IMR-90 (cell line): ENCODE measurements around the gene BUD23. TPM values are rescaled to one million over a fixed set of nuclear protein-coding genes. Genes with fewer than 3 reads are reported as not detected.

Experiments used
- ATAC-seq: fragments of 200-7000 bp; cut with Tn5 transposase; 2 replicates; pipeline ENCODE4 v1.9.1; 2020; ENCODE audit warnings: low read depth, mild to moderate bottlenecking, moderate library complexity
- BruUV-seq: library from RNA; stranded (reverse); fragments of 400-500 nt; replicated peaks from 2 replicates; lab custom pipeline; 2021; lab: Mats Ljungman, UMichigan
- CTCF ChIA-PET: fragments of 300-600 bp; formaldehyde crosslinking; extraction: SDS; loops from one replicate; lab custom pipeline; 2021; ENCODE audit warnings: antibody characterized with exemption; lab: Yijun Ruan, JAX
- POLR2A ChIA-PET: fragments of 300-600 bp; sonication (Branson Sonifier 250); formaldehyde crosslinking; loops from one replicate; lab custom pipeline; 2022; ENCODE audit warnings: antibody characterized with exemption; ENCODE audit not compliant: unreplicated experiment; lab: Charles Lee
- DNase-seq: peaks from one replicate; pipeline ENCODE4 v3.0.0; 2013
- H2AFZ ChIP-seq: replicated peaks from 2 replicates; pipeline ENCODE3; 2013; ENCODE audit warnings: low read length, mild to moderate bottlenecking; ENCODE audit not compliant: poor library complexity
- H2AK5ac ChIP-seq: 2 replicates; pipeline ENCODE4 v1.6.1; 2013; ENCODE audit warnings: low read depth, low read length, inconsistent platforms
- H2AK9ac ChIP-seq: replicated peaks from 2 replicates; pipeline ENCODE3; 2013; ENCODE audit warnings: mild to moderate bottlenecking, low read depth, low read length, moderate library complexity; ENCODE audit not compliant: poor library complexity
- H2BK120ac ChIP-seq: 2 replicates; pipeline ENCODE4 v1.6.1; 2013; ENCODE audit warnings: low read depth, low read length, inconsistent platforms
- H2BK15ac ChIP-seq: 3 replicates; pipeline ENCODE4 v1.6.1; 2013; ENCODE audit warnings: low read depth, low read length, inconsistent platforms
- H2BK20ac ChIP-seq: 2 replicates; pipeline ENCODE4 v1.6.1; 2013; ENCODE audit warnings: low read depth, mild to moderate bottlenecking, inconsistent platforms, low read length, moderate library complexity
- H2BK5ac ChIP-seq: 2 replicates; pipeline ENCODE4 v1.6.1; 2013; ENCODE audit warnings: mild to moderate bottlenecking, low read depth, low read length, inconsistent platforms; ENCODE audit not compliant: poor library complexity, severe bottlenecking
- H3K14ac ChIP-seq: replicated peaks from 2 replicates; pipeline ENCODE4 v1.6.1; 2013; ENCODE audit warnings: low read depth, low read length, inconsistent platforms
- H3K18ac ChIP-seq: 2 replicates; pipeline ENCODE4 v1.6.1; 2013; ENCODE audit warnings: low read depth, low read length, control low read depth
- H3K23ac ChIP-seq: 2 replicates; pipeline ENCODE4 v1.6.1; 2013; ENCODE audit warnings: low read depth, low read length, inconsistent platforms
- H3K27ac ChIP-seq: 2 replicates; pipeline ENCODE4 v1.5.1; 2013; ENCODE audit warnings: mild to moderate bottlenecking, control low read depth, low read length; ENCODE audit not compliant: insufficient read depth
- H3K27me3 ChIP-seq: 2 replicates; pipeline ENCODE4 v1.6.1; 2013; ENCODE audit warnings: low read length; ENCODE audit not compliant: control insufficient read depth, insufficient read depth
- H3K36me3 ChIP-seq: 2 replicates; pipeline ENCODE4 v1.6.1; 2013; ENCODE audit warnings: low read length, mixed read lengths; ENCODE audit not compliant: control insufficient read depth, insufficient read depth
- H3K4ac ChIP-seq: 2 replicates; pipeline ENCODE4 v1.6.1; 2013; ENCODE audit warnings: low read depth, low read length, inconsistent platforms
- H3K4me1 ChIP-seq: 2 replicates; pipeline ENCODE4 v1.6.1; 2013; ENCODE audit warnings: low read length, mixed read lengths; ENCODE audit not compliant: control insufficient read depth, insufficient read depth
- H3K4me2 ChIP-seq: 2 replicates; pipeline ENCODE4 v1.6.1; 2013; ENCODE audit warnings: low read depth, mild to moderate bottlenecking, control low read depth, low read length, moderate library complexity
- H3K4me3 ChIP-seq: 2 replicates; pipeline ENCODE4 v1.5.1; 2013; ENCODE audit warnings: low read depth, mild to moderate bottlenecking, control low read depth, low read length, moderate library complexity; ENCODE audit not compliant: insufficient read depth
- H3K56ac ChIP-seq: 2 replicates; pipeline ENCODE4 v1.6.1; 2013; ENCODE audit warnings: low read length, inconsistent platforms; ENCODE audit not compliant: insufficient read depth; ENCODE audit errors: extremely low read depth
- H3K79me1 ChIP-seq, 2 experiments: 2 replicates each; pipeline ENCODE4 v1.6.1; 2013; ENCODE audit warnings: low read length in 2 of 2, inconsistent platforms in 1 of 2, low read depth in 1 of 2
- H3K9ac ChIP-seq: 2 replicates; pipeline ENCODE4 v1.6.1; 2013; ENCODE audit warnings: low read depth, low read length, control low read depth
- H3K9me1 ChIP-seq: 2 replicates; pipeline ENCODE4 v1.6.1; 2013; ENCODE audit warnings: low read length, inconsistent platforms; ENCODE audit not compliant: insufficient read depth
- H3K9me3 ChIP-seq: 2 replicates; pipeline ENCODE4 v1.6.1; 2013; ENCODE audit warnings: low read length; ENCODE audit not compliant: control insufficient read depth, insufficient read depth
- H4K20me1 ChIP-seq: 2 replicates; pipeline ENCODE4 v1.6.1; 2013; ENCODE audit warnings: low read length, inconsistent platforms; ENCODE audit not compliant: insufficient read depth
- H4K5ac ChIP-seq: 2 replicates; pipeline ENCODE4 v1.6.1; 2013; ENCODE audit warnings: mild to moderate bottlenecking, low read depth, low read length, control low read depth
- H4K8ac ChIP-seq, 2 experiments: 2 replicates each; pipeline ENCODE4 v1.6.1; 2013; ENCODE audit warnings: low read depth in 2 of 2, low read length in 2 of 2, control low read depth in 1 of 2, inconsistent platforms in 1 of 2
- H4K91ac ChIP-seq: 2 replicates; pipeline ENCODE4 v1.6.1; 2013; ENCODE audit warnings: low read depth, low read length, inconsistent platforms; ENCODE audit not compliant: insufficient read depth
- BHLHE40 ChIP-seq: fragments of 150-350 bp; IDR thresholded peaks from 2 replicates; pipeline ENCODE4 v1.6.1; 2016; ENCODE audit warnings: mild to moderate bottlenecking, low read depth, low read length
- CEBPB ChIP-seq: IDR thresholded peaks from 2 replicates; pipeline ENCODE4 v1.6.1; 2012; ENCODE audit warnings: low read depth, low read length, improper control_type of control experiment
- CHD1 ChIP-seq: IDR thresholded peaks from 2 replicates; pipeline ENCODE4 v1.6.1; 2012; ENCODE audit warnings: low read depth, low read length, improper control_type of control experiment
- FOS ChIP-seq: fragments of 150-350 bp; IDR thresholded peaks from 2 replicates; pipeline ENCODE4 v1.6.1; 2016; ENCODE audit warnings: low read depth, low read length
- MAFK ChIP-seq: IDR thresholded peaks from 2 replicates; pipeline ENCODE4 v1.6.1; 2012; ENCODE audit warnings: low read depth, low read length, improper control_type of control experiment
- MAZ ChIP-seq: IDR thresholded peaks from 2 replicates; pipeline ENCODE4 v1.6.1; 2012; ENCODE audit warnings: low read depth, mild to moderate bottlenecking, low read length, improper control_type of control experiment, moderate library complexity, borderline replicate concordance
- MXI1 ChIP-seq: IDR thresholded peaks from 2 replicates; pipeline ENCODE4 v1.6.1; 2012; ENCODE audit warnings: low read depth, mild to moderate bottlenecking, low read length, moderate library complexity, borderline replicate concordance
- NFE2L2 ChIP-seq: fragments of 150-350 bp; IDR thresholded peaks from 2 replicates; pipeline ENCODE4 v1.6.1; 2016; ENCODE audit warnings: low read depth, mild to moderate bottlenecking, low read length
- POLR2A ChIP-seq: IDR thresholded peaks from 2 replicates; pipeline ENCODE4 v1.6.1; 2012; ENCODE audit warnings: mild to moderate bottlenecking, low read depth, low read length
- RAD21 ChIP-seq: IDR thresholded peaks from 2 replicates; pipeline ENCODE4 v1.6.1; 2012; ENCODE audit warnings: low read length, improper control_type of control experiment
- RCOR1 ChIP-seq: IDR thresholded peaks from 2 replicates; pipeline ENCODE4 v1.6.1; 2012; ENCODE audit warnings: mild to moderate bottlenecking, low read length, improper control_type of control experiment; ENCODE audit not compliant: insufficient replicate concordance
- RFX5 ChIP-seq: IDR thresholded peaks from 2 replicates; pipeline ENCODE4 v1.8.0; 2012; ENCODE audit warnings: low read depth, mild to moderate bottlenecking, low read length, moderate library complexity
- SMC3 ChIP-seq: fragments of 150-350 bp; IDR thresholded peaks from 2 replicates; pipeline ENCODE4 v1.6.1; 2016; ENCODE audit warnings: low read depth, mild to moderate bottlenecking, antibody characterized with exemption, low read length, moderate library complexity
- WGBS, 2 experiments: methylation state at CpG; one replicate each; pipeline versions ENCODE4 v1.1.5 to v1.1.7; 2013; ENCODE audit warnings: missing lambda C conversion rate in 2 of 2; ENCODE audit not compliant: insufficient read length in 1 of 2; ENCODE audit errors: extremely low coverage in 2 of 2; 5-methylcytosine and 5-hydroxymethylcytosine counted together
- dilution Hi-C: fragments of 300-500 bp; cut with HindIII; formaldehyde crosslinking; loops from one replicate; pipeline ENCODE4 v1.14.3; 2018; ENCODE audit warnings: low sequenced_read_pairs; ENCODE audit not compliant: unreplicated experiment
- in situ Hi-C: fragments of 300-500 bp; cut with MboI; formaldehyde crosslinking; loops from 3 replicates; pipeline ENCODE4 v1.14.3; 2019; ENCODE audit warnings: low sequenced_read_pairs, inconsistent platforms, mixed read lengths
- intact Hi-C: fragments of 100-400 bp; cut with micrococcal nuclease; formaldehyde crosslinking; loops from 2 replicates; pipeline ENCODE4 v1.10.0; 2022
- polyA plus RNA-seq, 3 experiments: library from polyadenylated mRNA; depleted of rRNA; stranded (reverse); fragments of >200 nt; gene quantifications; 2 replicates each; pipeline ENCODE4 v1.2.3, GENCODE V29; 2012; ENCODE audit warnings: low replicate concordance in 1 of 3
- total RNA-seq: library from RNA; depleted of rRNA; stranded (reverse); fragments of >200 nt; gene quantifications from 2 replicates; pipeline ENCODE4 v1.2.3, GENCODE V29; 2012
- TF ChIP-seq, protein P1 (sequence below): conservative IDR thresholded peaks from 2 replicates; pipeline ENCODE4 v1.5.1; 2012; ENCODE audit warnings: mild to moderate bottlenecking, low read depth, low read length, improper control_type of control experiment
- TF ChIP-seq, protein P2 (sequence below): fragments of 150-350 bp; IDR thresholded peaks from 2 replicates; pipeline ENCODE4 v1.6.1; 2016; ENCODE audit warnings: low read depth, mild to moderate bottlenecking, low read length, moderate library complexity, borderline replicate concordance
- TF ChIP-seq, protein P3 (sequence below): fragments of 150-350 bp; IDR thresholded peaks from 2 replicates; pipeline ENCODE4 v1.6.1; 2017; ENCODE audit warnings: mild to moderate bottlenecking, antibody characterized with exemption, low read length, low read depth

The BUD23 gene
- total and polyA plus RNA-seq, 2 of the 4 experiments (the other 2 are of a cell fraction) = 35.7 to 65.2 TPM

DNA sequence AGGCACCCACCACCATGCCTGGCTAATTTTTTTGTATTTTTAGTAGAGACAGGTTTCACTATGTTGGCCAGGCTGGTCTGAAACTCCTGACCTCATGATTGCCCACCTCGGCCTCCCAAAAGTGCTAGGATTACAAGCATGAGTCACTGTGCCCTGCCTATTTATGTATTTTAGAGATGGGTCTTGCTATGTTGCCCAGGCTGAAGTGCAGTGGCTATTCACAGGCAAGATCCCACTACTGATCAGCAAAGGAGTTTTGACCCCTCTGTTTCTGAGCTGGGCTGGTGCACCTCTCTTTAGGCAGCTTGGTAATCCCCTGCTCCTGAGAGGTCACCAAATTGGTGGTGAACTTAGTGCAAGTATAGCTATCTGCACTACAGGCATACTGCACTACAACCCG is 49.0 kb downstream of the BUD23 start:
- H3K9me1 ChIP-seq = peaks cover 6% of the 10 kb centered on the region
- H2AK9ac ChIP-seq = no peak overlapping the region
- H3K14ac ChIP-seq = no peak overlapping the region
- in situ Hi-C loops (loop anchor here (5.0 kb wide), 1 partner anchor 125 kb away; no protein-coding TSS in a partner anchor), dilution Hi-C loops (no loop called here), intact Hi-C loops (no loop called here)
- no peak overlapping the region for H4K91ac ChIP-seq
- no peak overlapping the region for H3K4me3 ChIP-seq
- no peak overlapping the region for H3K9ac ChIP-seq
- H2BK5ac ChIP-seq = no peak overlapping the region
- ATAC-seq = no peak
- H3K18ac ChIP-seq = no peak overlapping the region
- H3K36me3 ChIP-seq = 0 out of 2 replicates have a peak, but pooled peaks cover 6% of the 10 kb centered on the region
- TF ChIP-seq SMC3 = no peak
- TF ChIP-seq, protein P1, sequence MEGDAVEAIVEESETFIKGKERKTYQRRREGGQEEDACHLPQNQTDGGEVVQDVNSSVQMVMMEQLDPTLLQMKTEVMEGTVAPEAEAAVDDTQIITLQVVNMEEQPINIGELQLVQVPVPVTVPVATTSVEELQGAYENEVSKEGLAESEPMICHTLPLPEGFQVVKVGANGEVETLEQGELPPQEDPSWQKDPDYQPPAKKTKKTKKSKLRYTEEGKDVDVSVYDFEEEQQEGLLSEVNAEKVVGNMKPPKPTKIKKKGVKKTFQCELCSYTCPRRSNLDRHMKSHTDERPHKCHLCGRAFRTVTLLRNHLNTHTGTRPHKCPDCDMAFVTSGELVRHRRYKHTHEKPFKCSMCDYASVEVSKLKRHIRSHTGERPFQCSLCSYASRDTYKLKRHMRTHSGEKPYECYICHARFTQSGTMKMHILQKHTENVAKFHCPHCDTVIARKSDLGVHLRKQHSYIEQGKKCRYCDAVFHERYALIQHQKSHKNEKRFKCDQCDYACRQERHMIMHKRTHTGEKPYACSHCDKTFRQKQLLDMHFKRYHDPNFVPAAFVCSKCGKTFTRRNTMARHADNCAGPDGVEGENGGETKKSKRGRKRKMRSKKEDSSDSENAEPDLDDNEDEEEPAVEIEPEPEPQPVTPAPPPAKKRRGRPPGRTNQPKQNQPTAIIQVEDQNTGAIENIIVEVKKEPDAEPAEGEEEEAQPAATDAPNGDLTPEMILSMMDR = no peak
- TF ChIP-seq CEBPB = no peak
- no peak for TF ChIP-seq MAZ
- TF ChIP-seq POLR2A = no peak
- TF ChIP-seq RAD21 = no peak
- TF ChIP-seq MXI1 = no peak
- no peak for TF ChIP-seq RFX5
- TF ChIP-seq CHD1 = no peak
- TF ChIP-seq BHLHE40 = no peak
- no peak for TF ChIP-seq MAFK
- TF ChIP-seq FOS = no peak
- TF ChIP-seq, protein P2, sequence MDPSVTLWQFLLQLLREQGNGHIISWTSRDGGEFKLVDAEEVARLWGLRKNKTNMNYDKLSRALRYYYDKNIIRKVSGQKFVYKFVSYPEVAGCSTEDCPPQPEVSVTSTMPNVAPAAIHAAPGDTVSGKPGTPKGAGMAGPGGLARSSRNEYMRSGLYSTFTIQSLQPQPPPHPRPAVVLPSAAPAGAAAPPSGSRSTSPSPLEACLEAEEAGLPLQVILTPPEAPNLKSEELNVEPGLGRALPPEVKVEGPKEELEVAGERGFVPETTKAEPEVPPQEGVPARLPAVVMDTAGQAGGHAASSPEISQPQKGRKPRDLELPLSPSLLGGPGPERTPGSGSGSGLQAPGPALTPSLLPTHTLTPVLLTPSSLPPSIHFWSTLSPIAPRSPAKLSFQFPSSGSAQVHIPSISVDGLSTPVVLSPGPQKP = no peak
- TF ChIP-seq RCOR1 = no peak
- TF ChIP-seq NFE2L2 = no peak
- TF ChIP-seq, protein P3, sequence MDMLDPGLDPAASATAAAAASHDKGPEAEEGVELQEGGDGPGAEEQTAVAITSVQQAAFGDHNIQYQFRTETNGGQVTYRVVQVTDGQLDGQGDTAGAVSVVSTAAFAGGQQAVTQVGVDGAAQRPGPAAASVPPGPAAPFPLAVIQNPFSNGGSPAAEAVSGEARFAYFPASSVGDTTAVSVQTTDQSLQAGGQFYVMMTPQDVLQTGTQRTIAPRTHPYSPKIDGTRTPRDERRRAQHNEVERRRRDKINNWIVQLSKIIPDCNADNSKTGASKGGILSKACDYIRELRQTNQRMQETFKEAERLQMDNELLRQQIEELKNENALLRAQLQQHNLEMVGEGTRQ = no peak
- no peak for DNase-seq
- H4K5ac ChIP-seq = no peak overlapping the region
- no peaks in the 10 kb centered on the region for H3K9me3 ChIP-seq
- no peak overlapping the region for H3K4ac ChIP-seq
- H3K27ac ChIP-seq = no peak overlapping the region
- H3K4me2 ChIP-seq = no peak overlapping the region
- H2AFZ ChIP-seq = no peak overlapping the region
- H2AK5ac ChIP-seq = no peak overlapping the region
- H2BK120ac ChIP-seq = no peak overlapping the region
- no peaks in the 10 kb centered on the region; the same call in 1 of the 2 replicates for H3K4me1 ChIP-seq
- no peak overlapping the region for H3K23ac ChIP-seq
- H3K79me1 ChIP-seq = peaks cover 5 to 15% of the 10 kb centered on the region in 2 experiments; a peak in 3 of 4 replicates
- no TSS peak for BruUV-seq
- H2BK15ac ChIP-seq = no peak overlapping the region
- no peaks in the 10 kb centered on the region for H4K20me1 ChIP-seq
- no peak overlapping the region for H4K8ac ChIP-seq
- ChIA-PET CTCF (no interaction called here), POLR2A (interaction anchor here (0.6 kb wide), 1 partner anchor 40 kb away, joined by 6 read pairs; no protein-coding TSS in a partner anchor)
- no peak overlapping the region for H3K56ac ChIP-seq
- no peaks in the 10 kb centered on the region for H3K27me3 ChIP-seq
- H2BK20ac ChIP-seq = no peak overlapping the region
- WGBS, 2 experiments = no CpG with 5 or more reads among the region's 2 CpGs
